GM15510 (cell line): Measurements from ENCODE around the gene CALN1.

Source experiments
- POLR2A ChIP-seq: IDR thresholded peaks from 3 replicates; pipeline ENCODE4 v1.6.1; 2011; ENCODE audit warnings: borderline replicate concordance; ENCODE audit not compliant: insufficient read length; ENCODE audit errors: extremely low read depth

CALN1 gene

GRCh38 chr7:71770269-71770907, 641.8 kb downstream of the CALN1 start:
- TF ChIP-seq POLR2A: no peak

DNA sequence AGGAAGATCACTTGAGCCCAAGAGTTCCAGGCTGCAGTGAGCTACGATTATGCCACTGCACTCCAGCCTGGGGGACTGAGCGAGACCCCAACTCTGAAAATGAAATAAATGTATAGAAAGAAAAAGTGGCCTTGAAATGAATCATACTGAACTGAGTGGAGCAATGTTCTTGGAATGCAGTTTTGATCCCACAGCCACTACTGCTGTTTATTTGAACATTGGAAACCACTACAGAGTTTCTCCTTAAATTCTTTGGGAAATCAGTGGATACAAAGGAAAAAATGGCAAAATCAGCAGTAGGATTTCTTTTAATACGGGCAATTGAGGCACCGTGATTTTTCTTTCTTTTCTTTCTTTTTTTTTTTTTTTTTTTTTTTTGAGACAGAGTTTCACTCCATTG, 642.8 kb downstream of the CALN1 start:
- no peak for TF ChIP-seq POLR2A

DNA sequence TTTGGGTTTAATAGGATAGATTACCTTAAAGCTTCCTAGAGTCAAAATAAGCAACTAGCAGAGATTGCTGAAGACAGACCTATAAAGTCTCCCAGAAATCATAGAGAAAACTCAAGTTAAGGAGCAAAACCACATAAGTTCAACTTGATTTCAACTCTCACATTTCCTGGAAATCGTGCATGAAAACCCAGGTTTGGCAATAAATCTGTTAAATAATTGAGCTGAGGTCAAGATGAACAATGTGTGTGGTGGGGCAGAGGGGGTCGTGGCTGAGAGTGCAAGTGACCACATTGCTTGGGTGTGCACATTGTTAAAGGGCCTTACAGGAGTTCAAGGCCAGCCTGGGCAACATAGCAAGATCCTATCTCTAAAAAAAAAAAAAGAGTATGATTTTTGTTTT, 643.7 kb downstream of the CALN1 start:
- no peak for TF ChIP-seq POLR2A

GRCh38 chr7:71766016-71766415, 646.1 kb downstream of the CALN1 start:
- TF ChIP-seq POLR2A: no peak

DNA sequence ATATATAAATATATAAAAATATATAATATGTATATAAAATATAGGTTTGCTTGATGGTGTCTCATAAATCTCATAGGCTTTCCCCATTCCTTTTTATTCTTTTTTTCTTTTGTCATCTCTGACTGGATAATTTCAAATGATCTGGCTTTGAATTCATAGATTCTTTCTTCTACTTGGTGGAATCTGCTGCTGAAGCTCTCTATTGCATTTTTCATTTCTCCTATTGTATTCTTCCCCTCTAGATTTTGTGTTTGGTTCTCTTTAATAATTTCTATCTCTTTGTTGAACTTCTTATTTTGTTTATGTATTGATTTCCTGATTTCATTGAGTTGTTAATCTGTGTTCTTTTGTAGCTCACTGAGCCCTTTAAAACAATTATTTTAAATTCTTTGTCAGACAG, 650.8 kb downstream of the CALN1 start:
- no peak for TF ChIP-seq POLR2A

DNA sequence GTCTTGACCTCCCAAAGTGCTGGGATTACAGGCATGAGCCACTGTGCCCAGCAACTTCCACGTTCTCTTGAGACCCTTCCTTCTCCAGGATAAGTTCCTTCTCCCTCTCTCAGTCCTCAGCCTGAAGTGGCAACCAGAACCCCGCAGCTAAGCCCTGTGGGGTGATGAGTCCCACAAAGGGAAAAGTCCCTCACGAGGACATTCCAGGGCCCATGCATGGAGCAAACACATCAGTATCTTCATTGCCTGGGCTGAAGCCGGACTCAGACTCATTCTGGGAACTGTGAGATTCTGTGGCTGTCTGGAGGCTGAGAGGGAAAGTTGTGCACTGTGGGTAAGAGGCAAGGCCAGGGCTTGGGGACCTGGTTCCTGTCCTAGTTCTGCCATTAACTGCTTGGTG, 657.3 kb downstream of the CALN1 start:
- TF ChIP-seq POLR2A: no peak

GRCh38 chr7:71753956-71754664, 658.0 kb downstream of the CALN1 start:
- no peak for TF ChIP-seq POLR2A

DNA sequence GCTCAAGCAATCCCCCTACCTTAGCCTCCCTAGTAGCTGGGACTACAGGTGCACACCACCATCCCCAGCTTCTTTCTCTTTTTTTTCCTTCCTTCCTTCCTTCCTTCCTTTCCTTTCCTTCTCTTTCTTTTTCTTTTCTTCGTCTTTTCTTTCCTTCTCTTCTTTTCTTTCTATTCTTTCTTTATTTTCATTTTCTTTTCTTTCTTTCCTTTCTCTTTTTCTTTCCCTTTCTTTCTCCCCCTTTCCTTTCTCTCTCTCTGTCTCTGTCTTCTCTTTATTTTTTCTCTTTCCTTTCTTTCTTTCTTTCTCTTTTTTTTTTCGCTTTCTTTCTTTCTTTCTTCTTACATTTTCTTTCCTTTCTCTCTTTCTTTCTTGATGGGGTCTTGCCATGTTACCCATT, 658.9 kb downstream of the CALN1 start:
- no peak for TF ChIP-seq POLR2A

- no peak for TF ChIP-seq POLR2A
Measured at GRCh38 chr7:71752171-71752935, 659.8 kb downstream of the CALN1 start.

- no peak for TF ChIP-seq POLR2A
Measured at GRCh38 chr7:71750290-71750689, 661.8 kb downstream of the CALN1 start.

DNA sequence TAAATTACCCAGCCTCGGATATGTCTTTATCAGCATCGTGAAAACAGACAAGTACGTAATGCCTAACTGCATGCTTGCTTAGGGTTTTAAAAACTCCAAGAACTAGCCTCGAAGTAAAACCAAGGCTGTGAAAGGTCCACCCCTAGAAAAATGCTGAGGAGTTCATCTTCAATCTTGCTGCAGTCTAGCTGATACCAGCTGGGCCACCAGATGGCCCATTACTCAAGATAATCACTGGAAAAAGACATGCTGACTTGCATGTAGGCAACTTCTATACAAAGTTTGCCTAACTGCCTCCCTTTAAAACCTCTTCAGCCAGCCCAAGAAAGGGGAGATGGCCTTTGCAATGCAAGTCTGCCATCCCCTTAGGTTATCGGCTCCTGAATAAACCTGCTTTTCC, 666.1 kb downstream of the CALN1 start:
- TF ChIP-seq POLR2A: no peak

DNA sequence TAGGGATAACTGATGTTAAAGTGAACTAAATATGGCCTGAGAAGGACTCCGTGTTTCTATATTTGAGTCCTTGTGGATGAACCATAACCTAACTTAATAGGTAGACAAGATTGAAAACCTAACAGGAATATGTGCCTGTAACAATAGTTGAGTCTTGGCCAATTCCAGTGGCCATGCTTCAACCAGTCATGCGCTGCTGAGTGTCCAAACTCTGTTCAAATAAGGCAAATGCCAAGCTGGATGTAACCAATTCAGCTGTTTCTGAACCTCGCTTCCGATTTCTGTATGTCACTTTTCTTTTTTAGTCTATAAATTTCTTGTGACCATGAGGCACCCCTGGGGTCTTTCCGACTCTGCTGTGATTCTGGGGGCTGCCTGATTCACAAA, 672.0 kb downstream of the CALN1 start:
- no peak for TF ChIP-seq POLR2A

DNA sequence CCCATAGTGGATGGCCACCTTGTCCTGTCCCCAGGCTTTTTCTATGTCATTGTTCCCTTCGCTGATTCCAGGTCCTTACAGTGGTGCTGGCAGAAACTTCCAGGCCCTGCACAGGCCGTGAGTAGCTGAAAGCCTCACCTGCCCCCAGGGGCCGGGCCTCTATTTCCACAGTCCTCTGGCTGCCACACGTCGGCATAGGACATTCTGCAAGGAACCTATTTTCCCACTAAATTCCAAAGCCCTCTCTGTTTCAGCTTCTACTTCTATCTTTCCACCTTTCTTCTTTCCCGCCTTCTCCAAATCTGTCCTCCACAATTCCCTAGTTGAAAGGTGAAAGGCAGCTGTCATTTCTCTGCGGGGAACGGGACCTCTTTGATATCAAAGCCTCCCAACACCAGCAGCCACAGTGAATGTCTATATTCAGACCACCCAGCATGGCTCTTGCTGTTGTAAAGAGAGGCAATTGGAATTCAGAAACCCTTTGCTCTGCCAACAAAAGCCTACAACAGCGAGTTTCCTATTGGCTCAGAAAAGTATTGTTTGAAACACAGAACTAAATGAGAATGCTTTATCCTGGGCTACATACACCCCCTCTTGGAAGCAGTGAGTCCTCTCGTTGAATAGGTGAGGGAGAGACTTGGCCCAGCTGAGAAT, 672.5 kb downstream of the CALN1 start:
- TF ChIP-seq POLR2A: no peak

DNA sequence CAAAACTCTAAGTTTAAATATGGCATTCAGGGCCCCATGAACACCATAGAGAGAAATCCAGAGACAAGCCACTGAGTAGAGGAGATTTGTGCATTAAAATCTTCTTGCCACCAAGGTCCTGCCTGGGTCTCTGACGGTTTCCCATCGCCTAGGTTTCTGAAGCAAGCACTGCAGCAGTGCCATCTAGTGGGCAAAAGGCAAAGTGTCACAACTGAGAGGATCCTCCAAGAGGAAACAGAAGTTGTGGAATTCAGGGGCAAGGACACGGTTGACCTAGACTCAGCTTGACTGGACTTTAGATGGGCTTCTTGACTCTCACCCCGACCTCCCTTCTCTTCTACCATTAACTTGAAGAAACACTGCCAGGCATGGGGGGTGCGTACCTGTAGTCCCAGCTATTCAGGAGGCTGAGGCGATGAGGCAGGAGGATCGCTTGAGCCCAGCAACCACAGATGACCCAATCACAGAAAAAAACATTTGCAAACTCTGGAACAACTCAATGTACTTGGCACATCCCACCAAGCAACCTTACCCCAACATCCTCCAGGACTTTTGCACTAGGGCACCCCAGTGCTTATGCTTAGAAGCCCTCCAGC, 676.1 kb downstream of the CALN1 start:
- TF ChIP-seq POLR2A: no peak
